Mesenchymal stem cell (in vitro differentiated cells and primary cell): ENCODE measurements around the gene COQ9.
A peak's percentile ranks its signal among the peaks of the same experiment; 100 is the strongest.

ENCODE experiments used
- DNase-seq: peaks from one replicate; pipeline ENCODE4 v3.0.0-alpha.2; 2013
- H2AFZ ChIP-seq: one replicate; pipeline ENCODE4 v1.6.1; 2013; ENCODE audit warnings: low read depth, mild to moderate bottlenecking, control low read depth, inconsistent platforms, low read length, moderate library complexity
- H2AK5ac ChIP-seq: 2 replicates; pipeline ENCODE4 v1.6.1; 2013; ENCODE audit warnings: low read length, moderate library complexity, mild to moderate bottlenecking, inconsistent platforms; ENCODE audit not compliant: severe bottlenecking
- H2BK120ac ChIP-seq: one replicate; pipeline ENCODE4 v1.6.1; 2013; ENCODE audit warnings: low read depth, mild to moderate bottlenecking, inconsistent platforms, low read length, moderate library complexity
- H2BK12ac ChIP-seq, 2 experiments: one replicate each; pipeline ENCODE4 v1.6.1; 2013; ENCODE audit warnings: inconsistent platforms in 2 of 2, low read length in 2 of 2, mild to moderate bottlenecking in 2 of 2, moderate library complexity in 2 of 2, control low read depth in 1 of 2
- H2BK15ac ChIP-seq: one replicate; pipeline ENCODE4 v1.6.1; 2013; ENCODE audit warnings: mild to moderate bottlenecking, low read depth, inconsistent platforms; ENCODE audit not compliant: poor library complexity, severe bottlenecking
- H2BK5ac ChIP-seq: 2 replicates; pipeline ENCODE4 v1.6.1; 2013; ENCODE audit warnings: low read depth, mild to moderate bottlenecking, low read length, control low read depth, inconsistent platforms; ENCODE audit not compliant: poor library complexity, severe bottlenecking
- H3K14ac ChIP-seq, 2 experiments: one replicate each; pipeline ENCODE4 v1.6.1; 2013; ENCODE audit warnings: inconsistent platforms in 2 of 2, low read length in 2 of 2, control low read depth in 1 of 2, mild to moderate bottlenecking in 1 of 2, moderate library complexity in 1 of 2
- H3K18ac ChIP-seq, 2 experiments: one replicate each; pipeline ENCODE4 v1.6.1; 2013; ENCODE audit warnings: inconsistent platforms in 2 of 2, low read length in 2 of 2, control low read depth in 1 of 2, low read depth in 1 of 2, mild to moderate bottlenecking in 1 of 2
- H3K23ac ChIP-seq, 2 experiments: one replicate each; pipeline ENCODE4 v1.6.1; 2013; ENCODE audit warnings: inconsistent platforms in 2 of 2, low read length in 2 of 2, mild to moderate bottlenecking in 2 of 2, moderate library complexity in 2 of 2, control low read depth in 1 of 2
- H3K27ac ChIP-seq: 2 replicates; pipeline ENCODE4 v1.5.1; 2013; ENCODE audit warnings: mild to moderate bottlenecking, moderate library complexity, low read length, control low read depth, inconsistent platforms; ENCODE audit not compliant: poor library complexity, severe bottlenecking
- H3K27me3 ChIP-seq, 2 experiments: 2 replicates each; pipeline versions ENCODE4 v1.6.1 to v1.7.0; 2013; ENCODE audit warnings: low read length in 2 of 2, mild to moderate bottlenecking in 2 of 2, moderate library complexity in 2 of 2, control low read depth in 1 of 2, inconsistent platforms in 1 of 2; ENCODE audit not compliant: control insufficient read depth in 1 of 2, insufficient read depth in 1 of 2
- H3K36me3 ChIP-seq, 2 experiments: 2 replicates each; pipeline versions ENCODE4 v1.6.1 to v1.7.0; 2013; ENCODE audit warnings: low read length in 2 of 2, control low read depth in 1 of 2, inconsistent platforms in 1 of 2, low read depth in 1 of 2, mild to moderate bottlenecking in 1 of 2; ENCODE audit not compliant: insufficient read depth in 2 of 2, control insufficient read depth in 1 of 2
- H3K4ac ChIP-seq, 2 experiments: one replicate each; pipeline ENCODE4 v1.6.1; 2013; ENCODE audit warnings: inconsistent platforms in 2 of 2, low read length in 2 of 2, mild to moderate bottlenecking in 2 of 2, moderate library complexity in 2 of 2, control low read depth in 1 of 2, low read depth in 1 of 2
- H3K4me1 ChIP-seq: 2 replicates; pipeline ENCODE4 v1.6.1; 2013; ENCODE audit warnings: low read depth, low read length, control low read depth; ENCODE audit not compliant: control insufficient read depth, insufficient read depth
- H3K4me2 ChIP-seq: 2 replicates; pipeline ENCODE4 v1.6.1; 2013; ENCODE audit warnings: low read length, mild to moderate bottlenecking, inconsistent platforms; ENCODE audit not compliant: poor library complexity, severe bottlenecking
- H3K4me3 ChIP-seq, 2 experiments: 2 replicates each; pipeline versions ENCODE4 v1.5.1 to v1.7.0; 2013; ENCODE audit warnings: low read length in 2 of 2, mild to moderate bottlenecking in 2 of 2, control low read depth in 1 of 2, low read depth in 1 of 2; ENCODE audit not compliant: insufficient read depth in 1 of 2
- H3K79me1 ChIP-seq: replicated peaks from 2 replicates; pipeline ENCODE4 v1.6.1; 2013; ENCODE audit warnings: mild to moderate bottlenecking, control low read depth, low read length, inconsistent platforms; ENCODE audit not compliant: poor library complexity, severe bottlenecking
- H3K9ac ChIP-seq: 2 replicates; pipeline ENCODE4 v1.7.0; 2013; ENCODE audit warnings: mild to moderate bottlenecking, low read length, moderate library complexity
- H3K9me3 ChIP-seq: 2 replicates; pipeline ENCODE4 v1.7.0; 2013; ENCODE audit warnings: mild to moderate bottlenecking, low read length; ENCODE audit not compliant: control insufficient read depth
- H4K8ac ChIP-seq: one replicate; pipeline ENCODE4 v1.6.1; 2013; ENCODE audit warnings: inconsistent platforms, mild to moderate bottlenecking, low read length, moderate library complexity
- H4K91ac ChIP-seq: one replicate; pipeline ENCODE4 v1.6.1; 2013; ENCODE audit warnings: mild to moderate bottlenecking, low read length, inconsistent platforms
- WGBS: methylation state at CpG from one replicate; pipeline ENCODE4 v1.1.7; 2013; ENCODE audit warnings: mixed read lengths; 5-methylcytosine and 5-hydroxymethylcytosine counted together

COQ9 gene

GRCh38 chr16:57479205-57479975 is 32.1 kb downstream of the COQ9 start:
- Histone ChIP-seq H2BK12ac (peak overlapping the region in 1 of 2 experiments; percentile 85), H3K23ac (peak overlapping the region in 1 of 2 experiments; percentile 48), H3K9me3 (no peaks in the 10 kb centered on the region), H3K4me3 (peak overlapping the region; percentile 51 to 89), H3K9ac (peak overlapping the region; percentile 73), H3K27me3 (no peaks in the 10 kb centered on the region), H4K8ac (peak overlapping the region; percentile 87), H3K14ac (peak overlapping the region in 1 of 2 experiments; percentile 68), H2AK5ac (no peak overlapping the region), H3K4me2 (peak overlapping the region; percentile 87), H3K4ac (peak overlapping the region; percentile 29 to 35), H3K79me1 (peaks cover 46% of the 10 kb centered on the region), H4K91ac (peak overlapping the region; percentile 22), H2BK15ac (no peak overlapping the region), H3K18ac (peak overlapping the region; percentile 75 to 96), H2AFZ (no peak overlapping the region), H3K4me1 (peaks cover 61% of the 10 kb centered on the region), H3K27ac (no peak overlapping the region), H3K36me3 (peaks cover 14 to 43% of the 10 kb centered on the region in 2 experiments), H2BK5ac (no peak overlapping the region), H2BK120ac (no peak overlapping the region)
- peak; percentile 67 for DNase-seq
- WGBS = 7% methylated on average over 36 of the region's 36 CpGs

GRCh38 chr16:57479976-57480753 is 32.9 kb downstream of the COQ9 start:
- H2BK12ac ChIP-seq = peak overlapping the region; percentile 70 to 82
- peak overlapping the region; percentile 69 for H2AK5ac ChIP-seq
- peak overlapping the region; percentile 87 for H4K8ac ChIP-seq
- no peak overlapping the region for H2BK5ac ChIP-seq
- H3K36me3 ChIP-seq = peaks cover 7 to 36% of the 10 kb centered on the region in 2 experiments
- peak overlapping the region; percentile 73 for H3K9ac ChIP-seq
- no peak overlapping the region for H2AFZ ChIP-seq
- H3K4me2 ChIP-seq = peak overlapping the region; percentile 87
- peak overlapping the region in 1 of 2 experiments; percentile 29 for H3K14ac ChIP-seq
- H3K4me3 ChIP-seq = peak overlapping the region in 1 of 2 experiments; percentile 89
- H3K27me3 ChIP-seq = no peaks in the 10 kb centered on the region
- H3K27ac ChIP-seq = peak overlapping the region; percentile 52
- no peak overlapping the region for H3K23ac ChIP-seq
- no peaks in the 10 kb centered on the region for H3K9me3 ChIP-seq
- H2BK15ac ChIP-seq = peak overlapping the region; percentile 80
- H3K18ac ChIP-seq = peak overlapping the region; percentile 75 to 79
- peaks cover 67% of the 10 kb centered on the region for H3K4me1 ChIP-seq
- peaks cover 49% of the 10 kb centered on the region for H3K79me1 ChIP-seq
- H3K4ac ChIP-seq = peak overlapping the region; percentile 61 to 62
- peak; percentile 60 for DNase-seq
- H2BK120ac ChIP-seq = peak overlapping the region; percentile 35
- peak overlapping the region; percentile 84 for H4K91ac ChIP-seq
- 12% methylated on average over 14 of the region's 15 CpGs for WGBS

GRCh38 chr16:57480754-57481230 is 33.5 kb downstream of the COQ9 start:
- Histone ChIP-seq H3K79me1 (peaks cover 47% of the 10 kb centered on the region), H2BK120ac (peak overlapping the region; percentile 35), H3K4me3 (no peak overlapping the region), H3K23ac (no peak overlapping the region), H3K18ac (peak overlapping the region; percentile 75 to 79), H3K36me3 (peaks cover 4 to 33% of the 10 kb centered on the region in 2 experiments), H3K27ac (peak overlapping the region; percentile 52), H3K27me3 (no peaks in the 10 kb centered on the region), H4K8ac (peak overlapping the region; percentile 87), H2AFZ (no peak overlapping the region), H3K14ac (no peak overlapping the region), H2AK5ac (peak overlapping the region; percentile 69), H3K4me1 (peaks cover 67% of the 10 kb centered on the region), H2BK12ac (peak overlapping the region; percentile 70 to 82), H3K9ac (peak overlapping the region; percentile 14), H4K91ac (peak overlapping the region; percentile 88), H2BK5ac (no peak overlapping the region), H3K4ac (peak overlapping the region; percentile 47 to 61), H3K9me3 (no peaks in the 10 kb centered on the region), H2BK15ac (peak overlapping the region; percentile 49), H3K4me2 (no peak overlapping the region)
- no peak for DNase-seq
- 82% methylated on average over 6 of the region's 6 CpGs for WGBS

- H2BK15ac ChIP-seq = no peak overlapping the region
- no peak overlapping the region for H2BK120ac ChIP-seq
- no peak overlapping the region for H3K4me3 ChIP-seq
- H3K4ac ChIP-seq = no peak overlapping the region
- no peak overlapping the region for H2BK12ac ChIP-seq
- no peak overlapping the region for H2AFZ ChIP-seq
- peak overlapping the region; percentile 24 for H2AK5ac ChIP-seq
- H3K4me1 ChIP-seq = peaks cover 61% of the 10 kb centered on the region
- H3K23ac ChIP-seq = no peak overlapping the region
- H3K14ac ChIP-seq = no peak overlapping the region
- 80% methylated on average over 4 of the region's 4 CpGs for WGBS
- no peak overlapping the region for H3K18ac ChIP-seq
- no peak overlapping the region for H4K8ac ChIP-seq
- H3K27ac ChIP-seq = no peak overlapping the region
- no peak overlapping the region for H2BK5ac ChIP-seq
- H3K36me3 ChIP-seq = peaks cover 4 to 31% of the 10 kb centered on the region in 2 experiments
- no peaks in the 10 kb centered on the region for H3K27me3 ChIP-seq
- H3K9me3 ChIP-seq = no peaks in the 10 kb centered on the region
- H3K4me2 ChIP-seq = no peak overlapping the region
- H3K79me1 ChIP-seq = peaks cover 46% of the 10 kb centered on the region
- H3K9ac ChIP-seq = no peak overlapping the region
- no peak for DNase-seq
- H4K91ac ChIP-seq = no peak overlapping the region
Observed at GRCh38 chr16:57481421-57481820, 34.1 kb downstream of the COQ9 start.
